LNCAP (cell line): Measurements from ENCODE around the gene UBQLN4.
A peak's percentile ranks its signal among the peaks of the same experiment; 100 is the strongest.

ENCODE experiments used
- CTCF ChIP-seq: fragments of 450-650 bp; IDR thresholded peaks from 2 replicates; pipeline ENCODE4 v1.5.1; 2017; ENCODE audit warnings: mild to moderate bottlenecking

Gene UBQLN4

DNA sequence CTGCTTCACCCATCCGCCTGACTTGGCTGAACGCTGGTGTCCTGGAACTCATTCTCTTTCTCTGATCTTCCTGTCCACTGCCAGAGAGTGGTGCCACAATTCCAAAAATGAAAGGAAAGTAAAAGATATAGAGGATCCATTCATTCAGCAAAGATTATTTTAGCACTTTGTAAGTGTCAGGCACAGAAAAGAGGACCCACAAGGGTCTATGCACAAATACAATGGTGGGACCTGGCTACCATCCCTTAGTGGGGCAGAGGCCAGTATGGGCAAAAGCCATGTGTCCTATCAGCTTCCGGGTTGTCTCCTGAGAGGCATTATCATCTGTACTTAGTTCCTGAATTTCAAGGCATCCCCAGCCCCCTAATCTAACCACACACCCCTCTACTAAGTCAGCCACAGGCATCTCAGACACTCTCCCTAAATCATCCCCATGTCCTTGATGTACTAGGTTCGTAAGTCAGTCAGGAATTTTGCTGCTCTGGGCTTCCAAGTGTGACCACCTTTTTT is 51.9 kb downstream of the UBQLN4 start:
- TF ChIP-seq CTCF, result no peak

- no peak for TF ChIP-seq CTCF
These were observed 52.5 kb downstream of the UBQLN4 start for GRCh38 chr1:156001021-156001661.

- no peak for TF ChIP-seq CTCF
These were observed 53.6 kb downstream of the UBQLN4 start for GRCh38 chr1:155999964-156000363.

- TF ChIP-seq CTCF, result no peak
These were observed 57.4 kb downstream of the UBQLN4 start for GRCh38 chr1:155996166-155996565.

DNA sequence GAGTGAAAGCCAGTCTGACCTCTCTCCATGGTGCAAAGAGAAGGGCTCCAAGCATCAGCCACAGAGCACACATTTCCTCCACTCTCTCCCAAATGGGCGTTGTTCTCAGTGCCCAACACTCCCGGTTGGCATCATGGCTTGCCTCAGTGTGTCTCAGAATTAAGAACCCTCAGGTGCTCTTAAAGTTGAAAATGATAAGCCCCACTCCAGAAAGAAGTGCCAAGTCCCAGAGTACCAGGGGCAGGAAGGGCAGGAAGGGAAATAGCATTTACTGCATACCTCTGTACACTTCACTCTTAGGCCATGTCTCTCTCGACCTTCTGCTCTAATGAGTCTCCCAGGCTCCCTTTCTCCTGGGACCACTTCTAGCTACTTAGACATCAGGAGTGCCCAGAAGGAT is 60.0 kb downstream of the UBQLN4 start:
- TF ChIP-seq CTCF, result no peak

GRCh38 chr1:155990005-155990739 is 63.4 kb downstream of the UBQLN4 start:
- no peak for TF ChIP-seq CTCF

DNA sequence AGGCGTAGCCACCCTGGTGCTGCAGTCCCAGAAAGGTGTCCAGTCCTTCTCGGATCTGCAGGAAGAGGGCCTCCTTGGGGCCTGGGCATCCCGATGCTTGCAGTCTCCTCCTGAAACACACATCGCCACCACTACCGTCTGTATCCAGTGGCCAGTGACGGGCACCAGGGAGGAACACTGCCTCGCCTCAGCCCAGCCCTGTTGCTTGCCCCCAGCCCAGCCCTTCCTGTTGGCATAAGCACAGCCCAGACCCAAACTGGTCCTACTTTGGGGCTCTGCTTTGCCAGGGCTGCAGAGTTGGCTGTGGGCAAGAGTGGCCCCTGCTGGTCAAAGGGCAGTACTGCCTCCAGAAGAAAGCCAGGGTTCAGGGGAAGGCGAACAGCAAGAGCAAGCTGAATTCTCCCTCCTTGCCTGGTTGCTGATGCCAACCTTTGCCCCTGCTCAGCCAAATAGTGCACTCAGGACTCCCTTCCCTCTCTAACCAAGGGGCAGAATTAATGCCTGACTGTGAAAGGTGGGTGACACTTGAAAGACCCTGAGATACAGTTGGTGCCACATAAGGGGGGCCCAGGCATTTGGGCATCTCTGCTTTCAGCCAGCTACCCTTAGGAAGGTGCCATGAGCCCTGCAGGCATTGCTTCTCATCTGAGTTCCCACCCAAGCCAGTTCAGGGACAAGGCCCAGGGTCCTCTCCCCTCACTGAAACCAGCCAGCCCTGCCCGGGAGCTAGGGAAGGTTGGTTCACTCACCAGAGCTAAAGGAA is 64.2 kb downstream of the UBQLN4 start:
- TF ChIP-seq CTCF, result peak; percentile 100
